ENCODE results near the gene APBA3. TPM values are rescaled to one million over a fixed set of nuclear protein-coding genes. Genes with fewer than 3 reads are reported as not detected.

The APBA3 gene
- polyA plus RNA-seq, 1 donor (not counting 4 experiments of a cell fraction or from before 2014, with no cell fraction given), result 6.7 TPM

DNA sequence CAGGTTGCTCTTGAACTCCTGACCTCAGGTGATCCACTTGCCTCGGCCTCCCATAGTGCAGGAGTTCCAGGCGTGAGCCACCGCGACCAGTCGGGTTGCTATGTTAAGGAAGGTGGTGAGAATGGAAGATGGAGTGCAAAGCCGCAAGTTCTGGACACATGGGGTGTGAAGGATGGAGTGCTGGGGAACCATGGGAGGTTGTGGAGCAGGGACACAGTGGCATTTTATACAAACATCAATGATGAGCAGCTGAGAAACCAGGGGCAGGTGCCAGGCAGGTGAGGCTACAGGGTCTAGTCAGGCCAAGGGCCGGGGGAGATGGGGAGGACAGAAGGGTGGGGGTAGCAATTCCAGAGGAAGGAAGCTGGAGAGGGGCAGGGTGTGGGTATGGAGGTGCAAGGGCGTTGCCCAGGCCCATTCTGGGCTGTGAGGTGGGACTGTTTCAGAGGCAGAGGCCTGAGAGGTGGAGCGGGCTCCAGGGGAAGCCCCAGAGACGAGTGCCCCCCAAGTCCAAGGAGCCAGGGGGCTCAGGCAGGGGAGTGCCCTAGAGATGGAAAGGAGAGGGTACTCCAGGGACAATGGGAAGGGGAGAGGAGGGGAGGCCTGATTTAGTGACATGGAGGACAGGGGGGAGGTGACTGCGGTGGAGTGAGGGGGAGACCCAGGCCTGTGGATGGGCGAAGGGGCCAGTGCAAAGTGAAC, 12.5 kb upstream of the APBA3 start:
- Histone ChIP-seq H4K20me1 (ENCODE audit: control insufficient read depth, extremely low read depth, insufficient read depth, low read length) (no peaks in the 10 kb centered on the region), H3K9ac (ENCODE audit: control insufficient read depth, extremely low read depth, insufficient read depth, low read length) (no peak overlapping the region), H3K4me2 (ENCODE audit: control insufficient read depth, extremely low read depth, insufficient read depth, low read depth, low read length) (no peak overlapping the region), H3K27ac (ENCODE audit: control insufficient read depth, insufficient read depth, low read length) (no peak overlapping the region), H3K36me3 (ENCODE audit: control insufficient read depth in 2 of 2, extremely low read depth in 1 of 2, insufficient read depth in 2 of 2, low read length in 2 of 2) (no peaks in the 10 kb centered on the region), H3K27me3 (ENCODE audit: control insufficient read depth, extremely low read depth, insufficient read depth, low read length) (peaks cover 7% of the 10 kb centered on the region), H3K9me1 (ENCODE audit: control insufficient read depth, extremely low read depth, insufficient read depth, low read length) (no peaks in the 10 kb centered on the region), H3K79me2 (ENCODE audit: control insufficient read depth, insufficient read depth, low read length) (no peaks in the 10 kb centered on the region), H3K4me1 (ENCODE audit: control insufficient read depth, extremely low read depth, insufficient read depth, low read length) (no peaks in the 10 kb centered on the region), H3K9me3 (ENCODE audit: control insufficient read depth, low read depth, low read length) (no peaks in the 10 kb centered on the region), H2AFZ (ENCODE audit: control insufficient read depth, low read length) (no peak overlapping the region), H3K4me3 (ENCODE audit: control insufficient read depth in 2 of 3, extremely low read depth in 1 of 3, insufficient read depth in 2 of 3, low read depth in 1 of 3, low read length in 3 of 3) (no peak overlapping the region)
- TF ChIP-seq EZH2 (IDR thresholded peaks at IDR 0.05; ENCODE audit: low read length), result no peak
- TF ChIP-seq, protein P1, sequence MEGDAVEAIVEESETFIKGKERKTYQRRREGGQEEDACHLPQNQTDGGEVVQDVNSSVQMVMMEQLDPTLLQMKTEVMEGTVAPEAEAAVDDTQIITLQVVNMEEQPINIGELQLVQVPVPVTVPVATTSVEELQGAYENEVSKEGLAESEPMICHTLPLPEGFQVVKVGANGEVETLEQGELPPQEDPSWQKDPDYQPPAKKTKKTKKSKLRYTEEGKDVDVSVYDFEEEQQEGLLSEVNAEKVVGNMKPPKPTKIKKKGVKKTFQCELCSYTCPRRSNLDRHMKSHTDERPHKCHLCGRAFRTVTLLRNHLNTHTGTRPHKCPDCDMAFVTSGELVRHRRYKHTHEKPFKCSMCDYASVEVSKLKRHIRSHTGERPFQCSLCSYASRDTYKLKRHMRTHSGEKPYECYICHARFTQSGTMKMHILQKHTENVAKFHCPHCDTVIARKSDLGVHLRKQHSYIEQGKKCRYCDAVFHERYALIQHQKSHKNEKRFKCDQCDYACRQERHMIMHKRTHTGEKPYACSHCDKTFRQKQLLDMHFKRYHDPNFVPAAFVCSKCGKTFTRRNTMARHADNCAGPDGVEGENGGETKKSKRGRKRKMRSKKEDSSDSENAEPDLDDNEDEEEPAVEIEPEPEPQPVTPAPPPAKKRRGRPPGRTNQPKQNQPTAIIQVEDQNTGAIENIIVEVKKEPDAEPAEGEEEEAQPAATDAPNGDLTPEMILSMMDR (optimal IDR thresholded peaks at IDR 0.05 in 1 of 3, IDR thresholded peaks at IDR 0.05 in 1 of 3, conservative IDR thresholded peaks at IDR 0.05 in 1 of 3; ENCODE audit: extremely low read depth in 1 of 3, insufficient read depth in 2 of 3, low read length in 3 of 3), result no peak
- DNase-seq (ENCODE audit: low read depth, low spot score), result no peak
- dilution Hi-C loops (cut with MboI; ENCODE audit: extremely low pct_ligation_motif_present, low sequenced_read_pairs), result no loop called here
- FAIRE-seq, result no peak

GRCh38 chr19:3771906-3772455, 10.5 kb upstream of the APBA3 start, which contains the start of gene RAX2:
Gene RAX2, minus strand, starts transcription at chr19:3772228. Its CDS starts 486 bp downstream, at chr19:3771742.
- TF ChIP-seq EZH2 (IDR thresholded peaks at IDR 0.05; ENCODE audit: low read length), result no peak
- TF ChIP-seq, protein P1 (optimal IDR thresholded peaks at IDR 0.05 in 1 of 3, IDR thresholded peaks at IDR 0.05 in 1 of 3, conservative IDR thresholded peaks at IDR 0.05 in 1 of 3; ENCODE audit: extremely low read depth in 1 of 3, insufficient read depth in 2 of 3, low read length in 3 of 3), result no peak
- dilution Hi-C loops (cut with MboI; ENCODE audit: extremely low pct_ligation_motif_present, low sequenced_read_pairs), result no loop called here
- no peak within 1 kb of the TSS for H3K9ac ChIP-seq (ENCODE audit: control insufficient read depth, extremely low read depth, insufficient read depth, low read length)

More at GRCh38 chr19:3771906-3772455, 10.5 kb upstream of the APBA3 start, which contains the start of gene RAX2:
- no peaks in the 10 kb centered on the region for H4K20me1 ChIP-seq (ENCODE audit: control insufficient read depth, extremely low read depth, insufficient read depth, low read length)
- DNase-seq (ENCODE audit: low read depth, low spot score), result no peak
- no peak within 1 kb of the TSS for H2AFZ ChIP-seq (ENCODE audit: control insufficient read depth, low read length)
- H3K9me3 ChIP-seq (ENCODE audit: control insufficient read depth, low read depth, low read length), result no peaks in the 10 kb centered on the region
- H3K4me2 ChIP-seq (ENCODE audit: control insufficient read depth, extremely low read depth, insufficient read depth, low read depth, low read length), result no peak within 1 kb of the TSS
- no peaks in the 10 kb centered on the region for H3K79me2 ChIP-seq (ENCODE audit: control insufficient read depth, insufficient read depth, low read length)
- H3K4me3 ChIP-seq (ENCODE audit: control insufficient read depth in 2 of 3, extremely low read depth in 1 of 3, insufficient read depth in 2 of 3, low read depth in 1 of 3, low read length in 3 of 3), result no peak within 1 kb of the TSS
- peaks cover 0 to 3% of the 10 kb centered on the region in 2 experiments for H3K36me3 ChIP-seq (ENCODE audit: control insufficient read depth in 2 of 2, extremely low read depth in 1 of 2, insufficient read depth in 2 of 2, low read length in 2 of 2)
- no peaks in the 10 kb centered on the region for H3K4me1 ChIP-seq (ENCODE audit: control insufficient read depth, extremely low read depth, insufficient read depth, low read length)
- no peaks in the 10 kb centered on the region for H3K9me1 ChIP-seq (ENCODE audit: control insufficient read depth, extremely low read depth, insufficient read depth, low read length)
- FAIRE-seq, result no peak
- peaks cover 7% of the 10 kb centered on the region for H3K27me3 ChIP-seq (ENCODE audit: control insufficient read depth, extremely low read depth, insufficient read depth, low read length)
- H3K27ac ChIP-seq (ENCODE audit: control insufficient read depth, insufficient read depth, low read length), result no peak within 1 kb of the TSS
